ENCODE data around the gene LDHAL6A.
A peak's percentile ranks its signal among the peaks of the same experiment; 100 is the strongest.
"Not testable (repeated sequence)": the region's sequence is repeated elsewhere in the genome, so short reads cannot be mapped to it uniquely, and the experiment has no call there.

The LDHAL6A gene

GRCh38 chr11:18455686-18456372 is at the start of gene LDHAL6A:
LDHAL6A (plus strand) TSS chr11:18455856; CDS start chr11:18456681, 825 bp downstream.
- DNase-seq (ENCODE audit: low spot score) = no peak

DNA sequence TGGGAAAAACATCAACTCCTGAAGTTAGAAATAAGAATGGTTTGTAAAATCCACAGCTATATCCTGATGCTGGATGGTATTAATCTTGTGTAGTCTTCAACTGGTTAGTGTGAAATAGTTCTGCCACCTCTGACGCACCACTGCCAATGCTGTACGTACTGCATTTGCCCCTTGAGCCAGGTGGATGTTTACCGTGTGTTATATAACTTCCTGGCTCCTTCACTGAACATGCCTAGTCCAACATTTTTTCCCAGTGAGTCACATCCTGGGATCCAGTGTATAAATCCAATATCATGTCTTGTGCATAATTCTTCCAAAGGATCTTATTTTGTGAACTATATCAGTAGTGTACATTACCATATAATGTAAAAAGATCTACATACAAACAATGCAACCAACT is 48.3 kb upstream of the LDHAL6A start:
- not testable (repeated sequence) for DNase-seq (ENCODE audit: low spot score)

- no peak for DNase-seq (ENCODE audit: low spot score)
Observed at GRCh38 chr11:18408558-18409291, 46.9 kb upstream of the LDHAL6A start.

- no peak for DNase-seq (ENCODE audit: low spot score)
Observed at GRCh38 chr11:18416459-18416858, 39.2 kb upstream of the LDHAL6A start.

DNA sequence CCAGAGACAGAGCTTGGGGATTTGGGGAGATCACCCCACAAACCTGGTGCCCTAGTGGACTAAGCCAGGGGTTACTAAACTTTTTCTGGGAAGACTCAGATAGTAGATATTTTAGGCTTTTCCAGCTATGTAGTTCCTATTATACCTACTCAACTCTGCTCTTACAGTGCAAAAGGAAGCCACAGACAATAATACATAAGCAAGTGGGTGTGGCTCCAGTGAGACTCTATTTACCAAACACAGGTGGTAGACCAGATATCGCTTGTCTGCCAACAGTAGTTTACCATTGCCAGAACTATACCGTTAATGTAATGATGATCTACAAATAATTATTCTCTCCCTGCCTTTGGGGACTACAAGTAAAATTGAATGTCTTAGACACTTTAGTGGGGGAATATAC is 36.6 kb upstream of the LDHAL6A start:
- no peak for DNase-seq (ENCODE audit: low spot score)

DNA sequence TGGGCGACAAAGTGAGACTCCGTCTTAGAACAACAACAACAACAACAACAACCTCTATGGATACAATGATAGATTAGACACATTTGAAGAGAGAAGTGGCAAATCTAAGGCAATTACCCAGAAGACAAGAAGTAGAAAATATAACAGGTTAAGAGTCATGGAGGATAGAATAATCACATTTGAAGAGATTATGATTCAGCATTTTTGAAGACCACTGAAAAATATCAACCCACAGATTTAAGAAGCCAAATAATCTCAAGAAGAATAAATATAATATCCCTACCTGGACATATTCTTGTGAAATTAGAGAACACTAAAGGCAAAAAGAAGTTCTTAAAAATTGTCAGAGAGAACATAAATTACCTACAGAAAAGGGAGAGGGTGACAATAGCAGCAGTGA is 35.6 kb upstream of the LDHAL6A start:
- no peak for DNase-seq (ENCODE audit: low spot score)

GRCh38 chr11:18427240-18427639 is 28.4 kb upstream of the LDHAL6A start:
- DNase-seq (ENCODE audit: low spot score) = no peak

GRCh38 chr11:18429332-18429731 is 26.3 kb upstream of the LDHAL6A start:
- no peak for DNase-seq (ENCODE audit: low spot score)

GRCh38 chr11:18438691-18439090 is 17.0 kb upstream of the LDHAL6A start:
- no peak for DNase-seq (ENCODE audit: low spot score)

DNA sequence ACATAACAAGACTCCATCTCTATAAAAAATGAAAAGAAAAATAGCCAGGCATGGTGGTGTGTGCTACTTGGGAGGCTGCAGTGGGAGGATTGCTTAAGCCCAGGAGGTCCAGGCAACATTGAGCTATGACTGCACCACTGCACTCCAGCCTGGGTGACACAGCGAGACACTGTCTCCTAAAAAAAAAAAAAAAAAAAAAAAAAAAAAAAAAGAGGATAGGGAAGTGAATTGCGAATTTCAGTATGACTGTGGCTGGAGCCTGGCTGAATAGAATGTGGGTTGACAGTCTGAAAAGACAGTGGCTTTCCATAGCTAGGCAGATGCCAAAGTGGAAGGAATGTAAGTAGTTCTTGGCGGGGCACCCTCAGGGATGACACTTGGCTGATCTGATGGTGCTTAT is 6.4 kb upstream of the LDHAL6A start:
- DNase-seq (ENCODE audit: low spot score) = no peak

- no peak for DNase-seq (ENCODE audit: low spot score)
Observed at GRCh38 chr11:18452927-18453326, 2.7 kb upstream of the LDHAL6A start.

DNA sequence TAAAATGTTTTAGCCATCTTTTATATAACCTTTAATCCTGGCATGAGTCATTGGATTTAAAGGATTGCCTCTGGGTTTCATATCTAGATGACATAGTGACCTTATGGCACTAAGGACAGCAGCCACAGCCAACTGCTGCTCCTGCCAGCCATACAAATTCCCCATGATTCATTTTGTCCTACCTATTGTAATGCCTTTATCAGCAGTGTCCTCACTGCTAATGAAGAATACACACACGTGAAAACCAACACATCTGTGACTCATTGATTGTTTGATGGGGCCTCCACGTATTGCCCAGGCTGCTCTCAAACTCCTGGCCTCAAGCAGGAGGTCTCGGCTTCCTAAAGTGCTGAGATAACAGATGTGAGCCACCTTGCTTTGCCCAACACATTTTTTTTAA is 1.8 kb downstream of the LDHAL6A start:
- peak; percentile 16 for DNase-seq (ENCODE audit: low spot score)

DNA sequence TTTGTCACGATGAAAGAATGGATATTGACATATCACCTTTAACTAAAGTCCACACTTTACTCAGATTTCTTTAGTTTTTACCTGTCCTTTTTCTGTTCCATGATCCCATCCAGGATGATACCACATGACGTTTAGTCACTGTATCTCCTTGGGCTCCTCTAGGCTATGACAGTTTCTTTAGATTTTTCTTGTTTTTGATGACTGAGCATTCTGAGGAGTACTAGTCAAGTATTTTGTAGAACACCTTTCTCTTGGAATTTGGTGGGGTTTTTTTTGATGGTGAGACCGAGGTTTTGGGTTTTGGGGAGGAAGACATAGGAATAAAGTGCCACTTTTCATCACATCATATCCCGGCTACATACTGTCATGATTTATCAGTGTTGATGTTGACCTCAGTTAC is 4.0 kb downstream of the LDHAL6A start:
- DNase-seq (ENCODE audit: low spot score) = no peak

DNA sequence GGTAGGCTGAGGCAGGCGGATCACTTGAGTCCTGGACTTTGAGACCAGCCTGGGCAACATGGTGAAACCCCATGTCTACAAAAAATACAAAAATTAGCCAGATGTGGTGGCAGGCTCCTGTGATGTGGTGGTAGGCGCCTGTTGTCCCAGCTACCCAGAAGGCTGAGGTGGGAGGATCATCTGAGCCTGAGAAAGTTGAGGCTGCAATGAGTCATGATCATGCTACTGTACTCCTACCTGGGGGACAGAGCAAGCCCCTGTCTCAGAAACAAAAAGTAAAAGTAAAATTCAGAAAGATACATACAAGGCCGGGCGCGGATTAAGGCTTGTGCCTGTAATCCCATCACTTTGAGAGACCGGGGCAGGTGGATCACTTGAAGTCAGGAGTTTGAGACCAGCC is 6.3 kb downstream of the LDHAL6A start:
- DNase-seq (ENCODE audit: low spot score) = no peak

GRCh38 chr11:18463439-18463838 is 7.8 kb downstream of the LDHAL6A start:
- DNase-seq (ENCODE audit: low spot score) = no peak

GRCh38 chr11:18466402-18466801 is 10.7 kb downstream of the LDHAL6A start:
- DNase-seq (ENCODE audit: low spot score) = no peak

DNA sequence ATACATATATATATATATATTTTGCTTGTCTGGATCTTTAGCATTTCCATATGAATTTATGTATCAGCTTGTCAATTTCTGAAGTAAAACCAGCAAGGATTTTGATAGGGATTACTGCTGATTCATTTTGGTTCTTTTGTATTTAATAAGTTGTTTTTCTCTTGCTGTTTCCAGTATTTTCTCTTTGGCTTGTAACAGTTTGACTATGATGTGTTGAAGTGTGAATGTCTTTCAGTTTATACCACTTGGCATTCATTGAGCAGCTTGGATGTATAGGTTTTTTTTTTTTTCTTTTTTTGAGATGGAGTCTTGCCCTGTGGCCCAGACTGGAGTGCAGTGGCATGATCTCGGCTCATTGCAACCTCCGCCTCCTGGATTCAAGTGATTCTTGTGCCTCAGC is 12.4 kb downstream of the LDHAL6A start:
- DNase-seq (ENCODE audit: low spot score) = no peak

- DNase-seq (ENCODE audit: low spot score) = no peak
Observed at GRCh38 chr11:18468961-18469360, 13.3 kb downstream of the LDHAL6A start.

GRCh38 chr11:18471995-18472394 is 16.3 kb downstream of the LDHAL6A start:
- no peak for DNase-seq (ENCODE audit: low spot score)

DNA sequence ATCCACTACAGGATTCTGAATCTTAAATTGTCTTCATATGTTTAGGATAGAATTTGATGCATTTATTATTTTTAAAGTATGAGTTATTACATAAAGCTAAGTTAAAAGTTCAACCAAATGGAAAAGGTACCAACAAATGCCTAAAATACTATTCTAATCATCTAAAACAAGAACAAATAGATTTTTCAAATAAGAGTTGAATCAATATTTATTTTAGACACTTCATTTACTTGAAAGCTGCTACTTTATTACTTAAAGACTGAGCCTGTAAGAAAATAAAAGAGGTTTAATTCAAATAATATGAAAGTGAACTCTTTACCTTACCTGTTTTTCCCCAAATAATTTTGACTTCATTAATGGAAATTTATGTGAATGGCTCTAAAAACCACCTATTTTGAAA is 16.9 kb downstream of the LDHAL6A start:
- DNase-seq (ENCODE audit: low spot score) = no peak

- no peak for DNase-seq (ENCODE audit: low spot score)
Observed at GRCh38 chr11:18479063-18479462, 23.4 kb downstream of the LDHAL6A start.

- no peak for DNase-seq (ENCODE audit: low spot score)
Observed at GRCh38 chr11:18485913-18486528, 30.4 kb downstream of the LDHAL6A start.

DNA sequence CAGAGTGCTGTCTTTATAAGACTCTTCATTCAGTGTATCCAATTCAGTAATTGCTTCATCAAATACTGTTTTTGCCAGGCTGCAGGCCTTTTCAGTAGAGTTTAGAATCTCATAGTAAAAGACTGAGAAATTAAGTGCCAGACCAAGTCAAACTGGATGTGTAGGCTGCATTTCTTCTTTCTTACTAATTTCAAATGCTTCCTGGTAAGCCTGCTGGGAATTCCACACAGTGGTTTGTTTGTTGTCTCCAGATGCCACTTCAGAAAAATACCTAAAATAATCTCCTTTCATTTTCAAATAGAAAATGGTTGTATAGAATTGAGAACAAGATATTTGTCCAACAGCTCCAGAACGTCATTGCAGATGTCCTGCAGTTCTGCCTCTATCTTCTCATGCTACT is 34.7 kb downstream of the LDHAL6A start:
- DNase-seq (ENCODE audit: low spot score) = no peak
